Measurements from ENCODE around the gene PDZD11.

PDZD11 gene, protein sequence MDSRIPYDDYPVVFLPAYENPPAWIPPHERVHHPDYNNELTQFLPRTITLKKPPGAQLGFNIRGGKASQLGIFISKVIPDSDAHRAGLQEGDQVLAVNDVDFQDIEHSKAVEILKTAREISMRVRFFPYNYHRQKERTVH
- long read RNA-seq, transcript PDZD11-201 (7 exons, 1,043 nt): major isoform, 27 of 33 reads
- long read RNA-seq, partial matches to known transcripts: 0 of 33 reads
- long read RNA-seq, other reads (novel, unspliced or antisense): 6 of 33 reads

GRCh38 chrX:70289793-70290770 lies at the start of gene PDZD11, which contains the start of gene KIF4A:
Gene PDZD11, minus strand, starts transcription at chrX:70289927. Its CDS starts 586 bp downstream, at chrX:70289341.
Gene KIF4A, plus strand, starts transcription at chrX:70290104. Its CDS starts 355 bp downstream, at chrX:70290459.
- Histone ChIP-seq H3K4me3 (replicated peaks; ENCODE audit: insufficient read depth, low read length) (peak within 1 kb of the TSS; percentile 70), H3K27ac (replicated peaks) (peak within 1 kb of the TSS; percentile 79), H3K27me3 (ENCODE audit: insufficient read depth, poor library complexity, severe bottlenecking) (no peaks in the 10 kb centered on the region)
- TF ChIP-seq CTCF (IDR thresholded peaks at IDR 0.05; ENCODE audit: insufficient read depth, low read length) (no peak), GABPA (IDR thresholded peaks at IDR 0.05; ENCODE audit: low read depth) (peak; percentile 79)
- peak; percentile 51 to 85 for DNase-seq (ENCODE audit: low read depth in 1 of 2, low spot score in 1 of 2)

DNA sequence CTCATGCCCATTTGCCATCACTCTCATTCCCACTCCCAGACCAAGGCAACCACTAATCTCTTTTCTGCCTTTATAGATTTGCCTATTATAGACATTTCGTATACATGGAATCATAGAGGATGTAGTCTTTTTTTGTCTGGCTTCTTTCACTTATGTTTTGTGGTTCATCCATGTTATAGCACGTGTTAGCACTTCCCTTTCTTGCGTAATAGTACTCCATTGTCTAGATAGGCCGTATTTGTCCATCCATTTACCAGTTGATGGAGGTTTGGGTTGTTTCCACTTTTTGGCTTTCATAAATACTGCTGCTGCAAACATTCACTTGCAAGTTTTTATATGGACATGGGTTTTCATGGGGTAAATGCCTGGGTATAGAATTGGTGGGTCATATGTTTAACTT lies 48.6 kb upstream of the PDZD11 start:
- TF ChIP-seq, protein P1, sequence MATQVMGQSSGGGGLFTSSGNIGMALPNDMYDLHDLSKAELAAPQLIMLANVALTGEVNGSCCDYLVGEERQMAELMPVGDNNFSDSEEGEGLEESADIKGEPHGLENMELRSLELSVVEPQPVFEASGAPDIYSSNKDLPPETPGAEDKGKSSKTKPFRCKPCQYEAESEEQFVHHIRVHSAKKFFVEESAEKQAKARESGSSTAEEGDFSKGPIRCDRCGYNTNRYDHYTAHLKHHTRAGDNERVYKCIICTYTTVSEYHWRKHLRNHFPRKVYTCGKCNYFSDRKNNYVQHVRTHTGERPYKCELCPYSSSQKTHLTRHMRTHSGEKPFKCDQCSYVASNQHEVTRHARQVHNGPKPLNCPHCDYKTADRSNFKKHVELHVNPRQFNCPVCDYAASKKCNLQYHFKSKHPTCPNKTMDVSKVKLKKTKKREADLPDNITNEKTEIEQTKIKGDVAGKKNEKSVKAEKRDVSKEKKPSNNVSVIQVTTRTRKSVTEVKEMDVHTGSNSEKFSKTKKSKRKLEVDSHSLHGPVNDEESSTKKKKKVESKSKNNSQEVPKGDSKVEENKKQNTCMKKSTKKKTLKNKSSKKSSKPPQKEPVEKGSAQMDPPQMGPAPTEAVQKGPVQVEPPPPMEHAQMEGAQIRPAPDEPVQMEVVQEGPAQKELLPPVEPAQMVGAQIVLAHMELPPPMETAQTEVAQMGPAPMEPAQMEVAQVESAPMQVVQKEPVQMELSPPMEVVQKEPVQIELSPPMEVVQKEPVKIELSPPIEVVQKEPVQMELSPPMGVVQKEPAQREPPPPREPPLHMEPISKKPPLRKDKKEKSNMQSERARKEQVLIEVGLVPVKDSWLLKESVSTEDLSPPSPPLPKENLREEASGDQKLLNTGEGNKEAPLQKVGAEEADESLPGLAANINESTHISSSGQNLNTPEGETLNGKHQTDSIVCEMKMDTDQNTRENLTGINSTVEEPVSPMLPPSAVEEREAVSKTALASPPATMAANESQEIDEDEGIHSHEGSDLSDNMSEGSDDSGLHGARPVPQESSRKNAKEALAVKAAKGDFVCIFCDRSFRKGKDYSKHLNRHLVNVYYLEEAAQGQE (IDR thresholded peaks at IDR 0.05; ENCODE audit: insufficient replicate concordance, low read depth): no peak
- TF ChIP-seq SPI1 (IDR thresholded peaks at IDR 0.05; ENCODE audit: borderline replicate concordance, low read depth): peak; percentile 34; the same call in 1 of the 2 replicates
- peak; percentile 5 to 28 for DNase-seq (ENCODE audit: low read depth in 1 of 2, low spot score in 1 of 2)
- Histone ChIP-seq H3K4me3 (replicated peaks; ENCODE audit: insufficient read depth, low read length) (no peak overlapping the region), H3K27ac (replicated peaks) (no peak overlapping the region), H3K27me3 (ENCODE audit: insufficient read depth, poor library complexity, severe bottlenecking) (no peaks in the 10 kb centered on the region)

DNA sequence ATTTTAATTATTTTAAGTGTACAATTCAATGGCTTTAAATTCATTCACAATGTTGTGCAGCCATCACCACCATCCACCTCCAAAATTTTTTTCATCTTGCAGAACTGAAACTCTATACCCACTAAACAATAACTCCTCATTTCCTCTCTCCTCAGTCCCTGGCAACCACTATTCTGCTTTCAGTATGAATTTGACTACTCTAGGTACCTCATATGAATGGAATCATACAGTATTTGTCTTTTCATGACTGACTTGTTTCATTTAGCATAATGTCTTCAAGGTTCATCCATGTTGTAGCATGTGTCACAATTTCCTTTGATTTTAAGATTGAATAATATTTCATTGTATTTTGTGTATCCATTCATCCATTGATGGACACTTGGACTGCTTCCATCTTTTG lies 47.0 kb upstream of the PDZD11 start:
- Histone ChIP-seq H3K27me3 (ENCODE audit: insufficient read depth, poor library complexity, severe bottlenecking) (no peaks in the 10 kb centered on the region), H3K4me3 (replicated peaks; ENCODE audit: insufficient read depth, low read length) (no peak overlapping the region), H3K27ac (replicated peaks) (no peak overlapping the region)
- DNase-seq (ENCODE audit: low read depth in 1 of 2, low spot score in 1 of 2): no peak
- TF ChIP-seq, protein P1 (IDR thresholded peaks at IDR 0.05; ENCODE audit: insufficient replicate concordance, low read depth): no peak
- TF ChIP-seq GABPA (IDR thresholded peaks at IDR 0.05; ENCODE audit: low read depth) (no peak), SPI1 (IDR thresholded peaks at IDR 0.05; ENCODE audit: borderline replicate concordance, low read depth) (no peak), POLR2AphosphoS5 (IDR thresholded peaks at IDR 0.05; ENCODE audit: low read depth) (no peak), CTCF (IDR thresholded peaks at IDR 0.05; ENCODE audit: insufficient read depth, low read length) (no peak)

DNA sequence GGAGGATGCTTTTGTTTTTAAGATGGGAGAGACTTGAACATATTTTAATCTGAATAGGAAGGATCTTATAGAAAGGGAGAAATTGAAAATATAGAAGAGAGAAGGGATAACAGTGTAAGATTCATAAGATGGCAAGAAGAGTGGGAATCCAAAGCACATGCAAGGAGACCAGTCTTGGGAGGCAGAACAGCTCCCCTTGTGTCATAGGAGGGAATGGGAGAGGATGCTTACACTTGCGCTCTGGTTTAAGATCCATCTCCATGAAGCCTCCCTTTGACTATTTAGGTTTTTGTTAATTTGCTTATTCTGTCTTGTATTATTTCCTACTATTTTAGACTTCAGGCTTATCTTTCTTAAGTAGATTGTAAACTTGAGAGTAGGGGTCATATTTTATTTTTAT lies 42.9 kb upstream of the PDZD11 start:
- Histone ChIP-seq H3K27ac (replicated peaks) (no peak overlapping the region), H3K27me3 (ENCODE audit: insufficient read depth, poor library complexity, severe bottlenecking) (no peaks in the 10 kb centered on the region), H3K4me3 (replicated peaks; ENCODE audit: insufficient read depth, low read length) (no peak overlapping the region)
- no peak for TF ChIP-seq CTCF (IDR thresholded peaks at IDR 0.05; ENCODE audit: insufficient read depth, low read length)
- TF ChIP-seq, protein P1 (IDR thresholded peaks at IDR 0.05; ENCODE audit: insufficient replicate concordance, low read depth): no peak
- no peak for TF ChIP-seq POLR2AphosphoS5 (IDR thresholded peaks at IDR 0.05; ENCODE audit: low read depth)
- TF ChIP-seq GABPA (IDR thresholded peaks at IDR 0.05; ENCODE audit: low read depth): no peak
- TF ChIP-seq SPI1 (IDR thresholded peaks at IDR 0.05; ENCODE audit: borderline replicate concordance, low read depth): no peak
- no peak for DNase-seq (ENCODE audit: low read depth in 1 of 2, low spot score in 1 of 2)

Measured in HL-60 (cell line).